ENCODE data around the gene DNAH10. TPM values are rescaled to one million over a fixed set of nuclear protein-coding genes. Genes with fewer than 3 reads are reported as not detected.
A peak's percentile ranks its signal among the peaks of the same experiment; 100 is the strongest.

Gene DNAH10
- total RNA-seq, 4 donors from 2014 or later = under 0.01 to 1.7 (median 0.28) TPM

- TF ChIP-seq POLR2A (IDR thresholded peaks at IDR 0.05) = no peak
- TF ChIP-seq, protein P1, sequence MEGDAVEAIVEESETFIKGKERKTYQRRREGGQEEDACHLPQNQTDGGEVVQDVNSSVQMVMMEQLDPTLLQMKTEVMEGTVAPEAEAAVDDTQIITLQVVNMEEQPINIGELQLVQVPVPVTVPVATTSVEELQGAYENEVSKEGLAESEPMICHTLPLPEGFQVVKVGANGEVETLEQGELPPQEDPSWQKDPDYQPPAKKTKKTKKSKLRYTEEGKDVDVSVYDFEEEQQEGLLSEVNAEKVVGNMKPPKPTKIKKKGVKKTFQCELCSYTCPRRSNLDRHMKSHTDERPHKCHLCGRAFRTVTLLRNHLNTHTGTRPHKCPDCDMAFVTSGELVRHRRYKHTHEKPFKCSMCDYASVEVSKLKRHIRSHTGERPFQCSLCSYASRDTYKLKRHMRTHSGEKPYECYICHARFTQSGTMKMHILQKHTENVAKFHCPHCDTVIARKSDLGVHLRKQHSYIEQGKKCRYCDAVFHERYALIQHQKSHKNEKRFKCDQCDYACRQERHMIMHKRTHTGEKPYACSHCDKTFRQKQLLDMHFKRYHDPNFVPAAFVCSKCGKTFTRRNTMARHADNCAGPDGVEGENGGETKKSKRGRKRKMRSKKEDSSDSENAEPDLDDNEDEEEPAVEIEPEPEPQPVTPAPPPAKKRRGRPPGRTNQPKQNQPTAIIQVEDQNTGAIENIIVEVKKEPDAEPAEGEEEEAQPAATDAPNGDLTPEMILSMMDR (IDR thresholded peaks at IDR 0.05) = no peak
- H3K4me3 ChIP-seq = no peak overlapping the region
- H3K9me3 ChIP-seq = no peaks in the 10 kb centered on the region
- H3K36me3 ChIP-seq = no peaks in the 10 kb centered on the region
- DNase-seq = no peak
- H3K27ac ChIP-seq = no peak overlapping the region
- H3K4me1 ChIP-seq = no peaks in the 10 kb centered on the region
- no peaks in the 10 kb centered on the region for H3K27me3 ChIP-seq
Measured at GRCh38 chr12:123903301-123904065, 141.4 kb downstream of the DNAH10 start.

GRCh38 chr12:123905319-123905925, 143.3 kb downstream of the DNAH10 start:
- peak; percentile 45 to 82 (median 54) for DNase-seq
- no peaks in the 10 kb centered on the region for H3K9me3 ChIP-seq
- H3K27ac ChIP-seq = no peak overlapping the region
- H3K4me3 ChIP-seq = no peak overlapping the region
- no peaks in the 10 kb centered on the region for H3K36me3 ChIP-seq
- TF ChIP-seq, protein P1 (IDR thresholded peaks at IDR 0.05) = peak; percentile 70 to 86 (median 82)
- TF ChIP-seq POLR2A (IDR thresholded peaks at IDR 0.05) = no peak
- H3K27me3 ChIP-seq = no peaks in the 10 kb centered on the region
- no peaks in the 10 kb centered on the region for H3K4me1 ChIP-seq

DNA sequence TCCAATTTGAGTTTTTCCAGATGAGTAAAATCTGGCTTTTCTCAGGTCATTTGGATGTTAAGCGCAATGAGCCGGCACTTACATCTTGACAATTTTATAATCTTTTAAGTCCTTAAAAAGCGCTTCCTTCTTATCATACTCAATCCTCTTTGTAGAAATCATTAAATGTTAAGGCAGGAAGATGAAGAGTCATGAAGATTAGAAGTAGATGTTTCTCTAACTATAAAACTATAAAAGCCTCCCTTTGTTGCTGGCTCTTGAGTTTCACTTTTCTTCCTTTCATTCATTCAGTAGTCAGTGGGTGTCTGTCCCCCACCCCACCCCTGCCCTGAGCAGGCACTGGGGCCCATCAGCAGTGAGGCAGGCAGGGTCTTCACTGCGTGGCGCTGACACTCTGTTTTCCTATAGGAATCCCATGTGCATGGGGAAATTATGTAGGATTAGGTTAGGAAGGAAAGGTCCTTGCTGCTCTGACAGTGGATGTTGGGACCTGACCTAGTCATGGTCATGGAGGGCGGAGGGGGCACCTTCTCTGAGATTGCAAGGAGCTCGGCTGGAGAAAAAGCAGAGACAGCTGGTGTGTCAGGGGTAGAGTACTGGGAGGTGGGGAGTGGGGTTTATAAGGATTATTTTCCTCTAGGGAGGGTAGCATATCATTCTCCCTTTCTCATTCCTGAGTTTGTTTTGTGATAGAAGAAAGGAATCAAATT, 144.8 kb downstream of the DNAH10 start:
- H3K27me3 ChIP-seq = no peaks in the 10 kb centered on the region
- peak in 1 of 3 donors; percentile 11 for DNase-seq
- H3K4me3 ChIP-seq = no peak overlapping the region
- H3K27ac ChIP-seq = no peak overlapping the region
- H3K36me3 ChIP-seq = no peaks in the 10 kb centered on the region
- TF ChIP-seq, protein P1 (IDR thresholded peaks at IDR 0.05) = no peak
- TF ChIP-seq POLR2A (IDR thresholded peaks at IDR 0.05) = no peak
- H3K4me1 ChIP-seq = no peaks in the 10 kb centered on the region
- no peaks in the 10 kb centered on the region for H3K9me3 ChIP-seq

DNA sequence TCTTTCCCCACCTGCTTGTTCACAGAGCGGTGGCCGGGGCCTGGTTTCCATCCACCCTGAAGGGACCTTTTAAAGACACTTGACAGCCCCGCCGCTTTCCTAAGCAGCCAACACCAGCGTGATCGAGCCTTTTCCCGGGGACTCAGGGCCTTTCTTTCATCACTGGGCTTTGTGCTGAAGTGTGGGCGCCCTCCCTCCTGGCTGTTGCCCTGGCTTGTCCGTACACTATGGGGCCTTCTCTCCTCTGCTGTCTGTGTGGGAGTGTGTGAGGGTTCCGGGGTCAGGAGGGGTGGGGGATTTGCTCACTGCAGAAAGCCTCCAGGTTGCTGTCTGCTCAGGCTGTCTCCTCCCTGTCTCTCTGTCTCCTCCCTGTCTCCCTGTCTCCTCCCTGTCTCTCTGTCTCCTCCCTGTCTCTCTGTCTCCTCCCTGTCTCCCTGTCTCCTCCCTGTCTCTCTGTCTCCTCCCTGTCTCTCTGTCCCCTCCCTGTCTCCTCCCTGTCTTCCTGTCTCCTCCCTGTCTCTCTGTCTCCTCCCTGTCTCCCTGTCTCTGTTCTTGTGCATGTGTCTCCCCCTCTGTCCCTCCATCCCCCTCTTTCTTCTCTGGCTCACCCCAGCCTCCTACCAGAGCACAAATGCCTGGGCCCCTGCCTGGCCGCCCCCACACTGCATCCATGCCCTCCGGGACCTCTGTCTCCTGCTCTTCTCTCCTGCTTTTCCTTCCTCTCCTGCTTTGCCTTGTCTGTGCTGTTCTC, 145.8 kb downstream of the DNAH10 start:
- Histone ChIP-seq H3K36me3 (no peaks in the 10 kb centered on the region), H3K27me3 (no peaks in the 10 kb centered on the region), H3K4me1 (no peaks in the 10 kb centered on the region), H3K4me3 (no peak overlapping the region), H3K27ac (no peak overlapping the region), H3K9me3 (no peaks in the 10 kb centered on the region)
- DNase-seq = peak in 1 of 3 donors; percentile 39
- TF ChIP-seq, protein P1 (IDR thresholded peaks at IDR 0.05) = no peak
- no peak for TF ChIP-seq POLR2A (IDR thresholded peaks at IDR 0.05)
